ENCODE measurements around the gene ATP2B3. TPM values are rescaled to one million over a fixed set of nuclear protein-coding genes. Genes with fewer than 3 reads are reported as not detected.

The ATP2B3 gene
- total RNA-seq, 6 donors from 2014 or later = 0.10 to 0.55 (median 0.33) TPM; not detected in 2

DNA sequence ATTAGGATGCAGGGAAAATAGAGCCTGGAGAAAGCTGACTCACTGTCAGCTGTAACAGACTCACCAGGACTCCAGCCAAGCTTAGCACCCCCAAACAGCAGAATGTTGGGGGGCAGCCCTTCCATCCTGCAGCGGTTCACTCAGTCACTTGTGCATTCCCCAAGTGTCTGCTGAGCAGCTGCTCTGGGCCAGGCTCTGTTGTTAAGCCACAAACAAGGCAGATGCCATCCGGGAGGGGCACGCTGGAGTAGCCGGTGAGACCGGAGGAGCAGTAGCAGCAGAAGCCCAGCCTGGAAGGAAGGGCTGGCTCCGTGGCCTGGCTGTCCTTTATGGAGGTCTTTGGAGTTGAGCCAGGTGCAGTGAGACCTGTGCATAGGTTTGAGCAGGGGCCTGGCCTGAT lies 59.5 kb downstream of the ATP2B3 start:
- Histone ChIP-seq H3K9me3 (no peaks in the 10 kb centered on the region), H3K27me3 (no peaks in the 10 kb centered on the region), H3K4me1 (no peaks in the 10 kb centered on the region), H3K27ac (no peak overlapping the region), H3K36me3 (no peaks in the 10 kb centered on the region), H3K4me3 (no peak overlapping the region)
- no peak for ATAC-seq (ENCODE audit: low FRiP score in 2 of 2)
- WGBS, 2 donors = 85% methylated on average over 6 of the region's 6 CpGs; no CpG with 5 or more reads in 1 of the 2 donors
- no peak for DNase-seq
- TF ChIP-seq POLR2AphosphoS5 (IDR thresholded peaks at IDR 0.05) (no peak), CTCF (IDR thresholded peaks at IDR 0.05) (no peak), EP300 (IDR thresholded peaks at IDR 0.05) (no peak), POLR2A (IDR thresholded peaks at IDR 0.05) (no peak)

DNA sequence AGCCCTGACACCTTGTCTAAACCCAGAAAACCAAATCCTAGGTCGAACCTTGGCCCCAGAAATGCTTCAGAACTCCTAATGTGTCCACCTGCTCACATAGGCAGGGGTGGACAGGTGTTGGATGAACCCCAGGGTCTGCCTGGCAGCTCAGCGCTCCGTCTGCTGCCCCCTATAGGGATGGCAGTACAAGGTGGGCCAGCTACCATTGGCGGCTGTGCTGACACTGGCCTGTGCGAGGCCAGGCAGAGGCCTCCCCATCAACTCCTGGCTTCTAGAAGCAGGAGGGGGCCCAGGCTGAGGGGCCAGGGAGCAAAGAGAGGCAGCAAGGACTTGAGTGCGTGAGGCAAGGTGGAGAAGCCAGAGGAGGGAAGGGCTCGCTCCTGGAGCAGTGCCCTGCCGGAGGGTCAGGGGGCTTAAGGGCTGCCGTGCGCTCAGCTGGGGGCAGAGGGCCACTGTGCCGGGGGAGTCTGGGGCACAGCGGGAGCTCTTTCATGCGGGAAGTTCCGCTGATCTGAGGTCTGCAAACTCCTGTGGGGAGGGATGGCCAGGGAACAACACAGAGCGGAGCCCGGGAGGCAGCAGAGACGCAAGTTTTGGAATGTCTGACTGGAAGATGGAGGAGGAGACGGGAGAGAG lies 60.9 kb downstream of the ATP2B3 start:
- H3K9me3 ChIP-seq = no peaks in the 10 kb centered on the region
- no peak overlapping the region for H3K4me3 ChIP-seq
- TF ChIP-seq EP300 (IDR thresholded peaks at IDR 0.05) (no peak), POLR2AphosphoS5 (IDR thresholded peaks at IDR 0.05) (no peak), CTCF (IDR thresholded peaks at IDR 0.05) (no peak)
- 82 to 93% methylated on average over 7 to 18 of the region's 18 CpGs for WGBS, 2 donors
- no peaks in the 10 kb centered on the region for H3K36me3 ChIP-seq
- no peak overlapping the region for H3K27ac ChIP-seq
- no peak for ATAC-seq (ENCODE audit: low FRiP score in 2 of 2)
- H3K27me3 ChIP-seq = no peaks in the 10 kb centered on the region
- DNase-seq = no peak
- H3K4me1 ChIP-seq = peaks cover 0 to 5% (median 0%) of the 10 kb centered on the region in 4 donors

DNA sequence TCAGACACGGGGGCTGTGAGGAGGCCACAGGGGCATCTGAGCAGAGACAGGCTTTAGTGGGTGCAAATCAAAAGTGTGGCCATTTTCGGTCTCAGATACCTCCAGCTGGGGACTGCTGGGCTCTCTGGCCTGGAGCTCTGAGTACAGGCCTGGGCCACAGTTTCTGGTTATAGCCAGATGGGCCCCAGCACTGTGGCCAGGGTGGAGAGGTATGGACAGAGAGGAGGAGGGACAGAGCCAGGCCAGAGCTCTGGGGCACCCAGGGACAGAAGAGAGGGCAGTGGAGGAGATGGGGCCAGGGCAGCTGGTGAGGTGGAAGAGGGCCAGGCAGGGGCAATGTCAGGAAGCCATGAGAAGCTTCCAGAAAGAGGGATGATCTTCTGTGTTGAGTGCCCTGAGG lies 61.4 kb downstream of the ATP2B3 start:
- no peaks in the 10 kb centered on the region for H3K36me3 ChIP-seq
- peaks cover 0 to 5% (median 0%) of the 10 kb centered on the region in 4 donors for H3K4me1 ChIP-seq
- H3K9me3 ChIP-seq = no peaks in the 10 kb centered on the region
- DNase-seq (no peak), ATAC-seq (ENCODE audit: low FRiP score in 2 of 2) (no peak)
- no peak overlapping the region for H3K27ac ChIP-seq
- H3K27me3 ChIP-seq = no peaks in the 10 kb centered on the region
- no peak overlapping the region for H3K4me3 ChIP-seq
- 73 to 93% methylated on average over 1 to 2 of the region's 2 CpGs for WGBS, 2 donors
- TF ChIP-seq POLR2A (IDR thresholded peaks at IDR 0.05) (no peak), EP300 (IDR thresholded peaks at IDR 0.05) (no peak), CTCF (IDR thresholded peaks at IDR 0.05) (no peak), POLR2AphosphoS5 (IDR thresholded peaks at IDR 0.05) (no peak)

GRCh38 chrX:153580700-153581386 lies 63.4 kb downstream of the ATP2B3 start:
- 80 to 84% methylated on average over 14 of the region's 14 CpGs for WGBS, 2 donors
- Histone ChIP-seq H3K27ac (no peak overlapping the region), H3K4me1 (peaks cover 0 to 5% (median 0%) of the 10 kb centered on the region in 4 donors), H3K4me3 (no peak overlapping the region), H3K27me3 (no peaks in the 10 kb centered on the region), H3K9me3 (no peaks in the 10 kb centered on the region), H3K36me3 (no peaks in the 10 kb centered on the region)
- ATAC-seq (ENCODE audit: low FRiP score in 2 of 2) (no peak), DNase-seq (no peak)
- TF ChIP-seq POLR2A (IDR thresholded peaks at IDR 0.05) = no peak
- no peak for TF ChIP-seq POLR2AphosphoS5 (IDR thresholded peaks at IDR 0.05)
- no peak for TF ChIP-seq CTCF (IDR thresholded peaks at IDR 0.05)
- no peak for TF ChIP-seq EP300 (IDR thresholded peaks at IDR 0.05)

Data from upper lobe of left lung (tissue), 6 donors.